GM23338 (cell line): ENCODE measurements around the gene IL9. TPM values are rescaled to one million over a fixed set of nuclear protein-coding genes. Genes with fewer than 3 reads are reported as not detected.
A peak's percentile ranks its signal among the peaks of the same experiment; 100 is the strongest.

Source experiments
- ATAC-seq: fragments of 200-7000 bp; cut with Tn5 transposase; 3 replicates; pipeline ENCODE4 v1.9.1; 2020
- DNase-seq: peaks from one replicate; pipeline ENCODE4 v3.0.0-alpha.2; 2015; ENCODE audit warnings: low spot score
- H2AFZ ChIP-seq: fragments of 200-600 bp; sonication (generic); 2 replicates; pipeline ENCODE4 v1.8.0; 2016; ENCODE audit warnings: antibody characterized with exemption, mild to moderate bottlenecking, moderate library complexity
- H3F3A ChIP-seq: fragments of 200-600 bp; sonication (generic); replicated peaks from 2 replicates; pipeline ENCODE4 v1.8.0; 2017; ENCODE audit warnings: antibody characterized with exemption, mixed run types, low read depth
- H3K27ac ChIP-seq: fragments of 200-600 bp; sonication (generic); 2 replicates; pipeline ENCODE4 v1.6.1; 2016; ENCODE audit warnings: low read depth
- H3K27me3 ChIP-seq: fragments of 200-600 bp; sonication (generic); 2 replicates; pipeline ENCODE4 v1.8.0; 2016; ENCODE audit warnings: mild to moderate bottlenecking, mixed run types, moderate library complexity; ENCODE audit not compliant: insufficient read depth
- H3K36me3 ChIP-seq: fragments of 200-600 bp; sonication (generic); 2 replicates; pipeline ENCODE4 v1.8.0; 2016; ENCODE audit warnings: mild to moderate bottlenecking; ENCODE audit not compliant: insufficient read depth
- H3K4me1 ChIP-seq: fragments of 200-600 bp; sonication (generic); 2 replicates; pipeline ENCODE4 v1.8.0; 2016; ENCODE audit warnings: mild to moderate bottlenecking, moderate library complexity; ENCODE audit not compliant: insufficient read depth
- H3K4me2 ChIP-seq: fragments of 200-600 bp; sonication (generic); 2 replicates; pipeline ENCODE4 v1.7.1; 2017; ENCODE audit warnings: mixed run types
- H3K4me3 ChIP-seq: fragments of 200-600 bp; sonication (generic); 2 replicates; pipeline ENCODE4 v1.6.1; 2016; ENCODE audit warnings: mixed run types
- H3K79me2 ChIP-seq: fragments of 200-600 bp; sonication (generic); replicated peaks from 2 replicates; pipeline ENCODE4 v1.8.0; 2017; ENCODE audit warnings: mild to moderate bottlenecking; ENCODE audit not compliant: insufficient read depth
- H3K9me2 ChIP-seq: fragments of 200-600 bp; sonication (generic); 2 replicates; pipeline ENCODE4 v1.8.0; 2017; ENCODE audit not compliant: insufficient read depth
- H4K20me1 ChIP-seq: fragments of 200-600 bp; sonication (generic); replicated peaks from 2 replicates; pipeline ENCODE4 v1.8.0; 2017; ENCODE audit warnings: mild to moderate bottlenecking; ENCODE audit not compliant: insufficient read depth
- H3K27ac Mint-ChIP-seq: 2 replicates; pipeline ENCODE4 v1.8.0; 2020; ENCODE audit warnings: inconsistent platforms, mild to moderate bottlenecking, moderate library complexity, mixed read lengths
- H3K27me3 Mint-ChIP-seq: 3 replicates; pipeline ENCODE4 v1.8.0; 2022; ENCODE audit warnings: low read depth, mild to moderate bottlenecking, moderate library complexity, mixed read lengths, inconsistent platforms; ENCODE audit not compliant: insufficient read depth, poor library complexity
- H3K36me3 Mint-ChIP-seq: 3 replicates; pipeline ENCODE4 v1.8.0; 2021; ENCODE audit warnings: low read depth, mild to moderate bottlenecking, inconsistent platforms, moderate library complexity, mixed read lengths
- H3K4me1 Mint-ChIP-seq: 3 replicates; pipeline ENCODE4 v1.8.0; 2020; ENCODE audit warnings: mild to moderate bottlenecking, inconsistent platforms, mixed read lengths
- H3K4me3 Mint-ChIP-seq: 3 replicates; pipeline ENCODE4 v1.8.0; 2021; ENCODE audit warnings: moderate library complexity, mild to moderate bottlenecking, inconsistent platforms, mixed read lengths
- H3K9me3 Mint-ChIP-seq: 3 replicates; pipeline ENCODE4 v1.8.0; 2020; ENCODE audit warnings: moderate library complexity, mild to moderate bottlenecking, inconsistent platforms, mixed read lengths
- CREB1 ChIP-seq: fragments of 250-450 bp; sonication (Bioruptor Pico); IDR thresholded peaks from 2 replicates; pipeline ENCODE4 v1.5.0; 2020; ENCODE audit warnings: low read depth, mild to moderate bottlenecking, moderate library complexity
- EZH2 ChIP-seq: fragments of 200-600 bp; sonication (generic); IDR thresholded peaks from one replicate; pipeline ENCODE4 v1.8.0; 2017; ENCODE audit warnings: antibody characterized with exemption, mild to moderate bottlenecking, low read depth; ENCODE audit not compliant: unreplicated experiment
- POLR2AphosphoS5 ChIP-seq: IDR thresholded peaks from 2 replicates; pipeline ENCODE4 v1.6.1; 2016; ENCODE audit warnings: antibody characterized with exemption, low read depth
- ZNF114 ChIP-seq: fragments of 250-450 bp; sonication (Bioruptor Pico); IDR thresholded peaks from 2 replicates; pipeline ENCODE4 v1.5.0; 2020; ENCODE audit warnings: mild to moderate bottlenecking, moderate library complexity
- polyA plus RNA-seq: library from polyadenylated mRNA; unstranded; fragments of >200 nt; fragmentation: Nextera tagmentation; extraction: Ambion mirVana; gene quantifications from 2 replicates; pipeline ENCODE4 v1.2.1, GENCODE V29; 2016
- total RNA-seq: library from RNA; depleted of rRNA; stranded (reverse); fragments of >200 nt; shearing (Covaris generic); gene quantifications from 2 replicates; pipeline ENCODE4 v1.2.3, GENCODE V29; 2014
- TF ChIP-seq, protein P1 (sequence below): IDR thresholded peaks from 2 replicates; pipeline ENCODE4 v1.6.1; 2016; ENCODE audit warnings: antibody characterized with exemption
- TF ChIP-seq, protein P2 (sequence below), 2 experiments: fragments of 200-600 bp in 1 of 2; sonication (generic) in 1 of 2; conservative IDR thresholded peaks; 2 replicates each; pipeline versions ENCODE4 v1.5.1 to v1.6.1; 2016 to 2017; ENCODE audit warnings: antibody characterized with exemption in 2 of 2, low read depth in 2 of 2, mild to moderate bottlenecking in 2 of 2, moderate library complexity in 1 of 2

IL9 gene
- total and polyA plus RNA-seq, 2 experiments from 2014 or later: not detected

DNA sequence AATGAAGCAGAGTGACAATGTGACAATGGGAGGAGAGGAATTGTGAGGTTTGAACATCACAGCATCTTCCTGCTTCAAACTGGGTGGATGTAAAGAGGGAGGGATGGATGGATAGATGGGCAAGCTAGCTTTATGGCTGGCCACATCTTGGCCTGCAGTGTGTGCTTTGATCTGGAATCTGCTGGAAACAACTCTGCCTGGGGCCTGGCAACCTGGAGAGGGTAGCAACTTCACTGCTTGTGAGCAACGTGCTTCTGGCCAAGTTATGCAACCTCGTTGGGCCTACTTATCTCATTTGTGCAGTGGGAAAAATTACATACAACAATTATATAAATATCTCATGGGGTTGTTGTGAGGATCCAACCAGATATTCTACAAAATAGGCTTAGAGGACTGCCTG lies 5.3 kb downstream of the IL9 start:
- H3K27ac ChIP-seq: no peak overlapping the region
- Mint-ChIP-seq H3K27me3 (peaks cover 7% of the 10 kb centered on the region), H3K36me3 (no peaks in the 10 kb centered on the region), H3K4me3 (no peak overlapping the region), H3K4me1 (peaks cover 19% of the 10 kb centered on the region), H3K9me3 (no peaks in the 10 kb centered on the region), H3K27ac (no peak overlapping the region)
- peaks cover 13% of the 10 kb centered on the region; the same call in 1 of the 2 replicates for H3K27me3 ChIP-seq
- TF ChIP-seq, protein P1, sequence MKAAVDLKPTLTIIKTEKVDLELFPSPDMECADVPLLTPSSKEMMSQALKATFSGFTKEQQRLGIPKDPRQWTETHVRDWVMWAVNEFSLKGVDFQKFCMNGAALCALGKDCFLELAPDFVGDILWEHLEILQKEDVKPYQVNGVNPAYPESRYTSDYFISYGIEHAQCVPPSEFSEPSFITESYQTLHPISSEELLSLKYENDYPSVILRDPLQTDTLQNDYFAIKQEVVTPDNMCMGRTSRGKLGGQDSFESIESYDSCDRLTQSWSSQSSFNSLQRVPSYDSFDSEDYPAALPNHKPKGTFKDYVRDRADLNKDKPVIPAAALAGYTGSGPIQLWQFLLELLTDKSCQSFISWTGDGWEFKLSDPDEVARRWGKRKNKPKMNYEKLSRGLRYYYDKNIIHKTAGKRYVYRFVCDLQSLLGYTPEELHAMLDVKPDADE: no peak
- H3K4me1 ChIP-seq: 0 out of 2 replicates have a peak, but pooled peaks cover 4% of the 10 kb centered on the region
- no peaks in the 10 kb centered on the region for H3K79me2 ChIP-seq
- ATAC-seq (no peak), DNase-seq (no peak)
- no peaks in the 10 kb centered on the region for H4K20me1 ChIP-seq
- H3K4me2 ChIP-seq: no peak overlapping the region
- no peaks in the 10 kb centered on the region for H3F3A ChIP-seq
- H2AFZ ChIP-seq: no peak overlapping the region
- H3K9me2 ChIP-seq: no peaks in the 10 kb centered on the region
- H3K36me3 ChIP-seq: no peaks in the 10 kb centered on the region
- no peak overlapping the region for H3K4me3 ChIP-seq

DNA sequence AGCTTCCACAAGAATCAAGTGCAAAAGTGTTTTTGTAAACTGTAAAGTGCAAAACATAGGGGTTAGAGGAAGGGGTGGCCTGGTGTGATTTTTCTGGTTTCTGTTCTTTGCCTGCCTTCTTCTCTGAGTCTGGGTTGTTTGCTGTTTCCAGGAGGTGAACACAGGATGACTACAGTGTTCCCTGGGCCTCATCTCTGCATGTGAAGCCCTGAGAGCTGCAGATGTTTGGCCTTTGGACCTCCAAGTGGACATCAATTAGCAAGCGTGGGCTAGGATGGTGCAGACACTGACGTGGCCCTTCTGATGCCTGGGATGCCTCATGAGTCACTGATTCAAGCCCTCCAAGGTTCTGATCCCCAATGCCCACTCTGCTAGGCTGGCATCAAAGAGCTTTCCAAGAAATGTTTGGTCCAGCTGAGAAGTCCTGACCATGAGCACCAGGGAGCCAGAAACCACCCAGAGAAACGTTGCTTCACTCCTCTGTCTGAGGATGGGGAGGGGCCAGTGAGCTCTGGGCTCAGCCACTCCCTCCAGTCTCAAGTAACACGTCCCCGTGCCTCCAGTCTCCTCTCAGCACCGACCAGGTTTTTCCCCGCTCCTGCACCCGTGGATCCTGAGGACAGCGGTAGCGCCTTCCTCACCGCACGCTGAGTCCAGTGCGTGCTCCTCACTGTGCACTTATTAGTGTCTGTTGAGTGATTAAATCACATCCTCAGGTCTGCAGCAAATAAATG lies 7.6 kb downstream of the IL9 start:
- peak overlapping the region; percentile 85 for H2AFZ ChIP-seq
- peak overlapping the region; percentile 60; the same call in 1 of the 3 replicates for H3K4me3 Mint-ChIP-seq
- peak; percentile 85 for ATAC-seq

DNA sequence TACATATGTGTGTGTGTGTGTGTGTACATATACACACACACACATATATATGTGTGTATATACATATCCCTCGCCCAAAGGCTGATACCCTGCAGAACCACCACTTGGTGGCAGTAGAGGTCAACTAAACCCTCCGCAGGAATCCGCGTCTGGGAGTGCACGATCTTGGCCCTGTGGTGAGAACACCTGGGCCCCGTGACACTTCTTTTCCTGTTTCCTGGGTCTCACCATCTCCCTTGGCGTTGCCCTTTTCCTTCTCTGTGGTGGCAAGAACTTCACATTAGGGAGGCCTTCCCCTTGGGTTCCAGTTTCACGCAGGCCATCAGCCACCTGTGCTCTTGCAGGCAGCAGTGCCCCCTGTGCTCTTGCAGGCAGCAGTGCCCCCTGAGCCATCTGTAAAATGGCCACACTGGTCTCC lies 8.2 kb downstream of the IL9 start:
- Histone ChIP-seq H3K36me3 (no peaks in the 10 kb centered on the region), H3K4me2 (peak overlapping the region; percentile 30; the same call in 1 of the 2 replicates), H4K20me1 (no peaks in the 10 kb centered on the region), H3K4me3 (peak overlapping the region; percentile 32; the same call in 1 of the 2 replicates), H3K27ac (no peak overlapping the region), H3K79me2 (no peaks in the 10 kb centered on the region), H3K9me2 (no peaks in the 10 kb centered on the region), H2AFZ (peak overlapping the region; percentile 85), H3K4me1 (0 out of 2 replicates have a peak, but pooled peaks cover 4% of the 10 kb centered on the region), H3F3A (no peaks in the 10 kb centered on the region), H3K27me3 (peaks cover 13% of the 10 kb centered on the region; the same call in 1 of the 2 replicates)
- peaks cover 8% of the 10 kb centered on the region for H3K27me3 Mint-ChIP-seq
- ATAC-seq: peak; percentile 85
- DNase-seq: peak; percentile 89
- no peak overlapping the region for H3K27ac Mint-ChIP-seq
- H3K4me3 Mint-ChIP-seq: peak overlapping the region; percentile 60
- no peak for TF ChIP-seq ZNF114 (CRISPR knock-in tag)
- TF ChIP-seq POLR2AphosphoS5: no peak
- TF ChIP-seq, protein P2, sequence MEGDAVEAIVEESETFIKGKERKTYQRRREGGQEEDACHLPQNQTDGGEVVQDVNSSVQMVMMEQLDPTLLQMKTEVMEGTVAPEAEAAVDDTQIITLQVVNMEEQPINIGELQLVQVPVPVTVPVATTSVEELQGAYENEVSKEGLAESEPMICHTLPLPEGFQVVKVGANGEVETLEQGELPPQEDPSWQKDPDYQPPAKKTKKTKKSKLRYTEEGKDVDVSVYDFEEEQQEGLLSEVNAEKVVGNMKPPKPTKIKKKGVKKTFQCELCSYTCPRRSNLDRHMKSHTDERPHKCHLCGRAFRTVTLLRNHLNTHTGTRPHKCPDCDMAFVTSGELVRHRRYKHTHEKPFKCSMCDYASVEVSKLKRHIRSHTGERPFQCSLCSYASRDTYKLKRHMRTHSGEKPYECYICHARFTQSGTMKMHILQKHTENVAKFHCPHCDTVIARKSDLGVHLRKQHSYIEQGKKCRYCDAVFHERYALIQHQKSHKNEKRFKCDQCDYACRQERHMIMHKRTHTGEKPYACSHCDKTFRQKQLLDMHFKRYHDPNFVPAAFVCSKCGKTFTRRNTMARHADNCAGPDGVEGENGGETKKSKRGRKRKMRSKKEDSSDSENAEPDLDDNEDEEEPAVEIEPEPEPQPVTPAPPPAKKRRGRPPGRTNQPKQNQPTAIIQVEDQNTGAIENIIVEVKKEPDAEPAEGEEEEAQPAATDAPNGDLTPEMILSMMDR (conservative IDR thresholded peaks at IDR 0.05; ENCODE audit: low read depth in 2 of 2): peak; percentile 86 to 88
- H3K36me3 Mint-ChIP-seq: no peaks in the 10 kb centered on the region
- peaks cover 19% of the 10 kb centered on the region for H3K4me1 Mint-ChIP-seq
- no peaks in the 10 kb centered on the region for H3K9me3 Mint-ChIP-seq

More for the DNA sequence above, 7.6 kb downstream of the IL9 start:
- Mint-ChIP-seq H3K4me1 (peaks cover 19% of the 10 kb centered on the region), H3K36me3 (no peaks in the 10 kb centered on the region), H3K27me3 (peaks cover 8% of the 10 kb centered on the region), H3K27ac (no peak overlapping the region), H3K9me3 (no peaks in the 10 kb centered on the region)
- peaks cover 13% of the 10 kb centered on the region; the same call in 1 of the 2 replicates for H3K27me3 ChIP-seq
- H3K4me1 ChIP-seq: 0 out of 2 replicates have a peak, but pooled peaks cover 4% of the 10 kb centered on the region
- no peaks in the 10 kb centered on the region for H3K9me2 ChIP-seq
- H3K36me3 ChIP-seq: no peaks in the 10 kb centered on the region
- peak; percentile 71 for DNase-seq
- H4K20me1 ChIP-seq: no peaks in the 10 kb centered on the region
- no peaks in the 10 kb centered on the region for H3K79me2 ChIP-seq
- H3K4me2 ChIP-seq: peak overlapping the region; percentile 30
- H3K27ac ChIP-seq: no peak overlapping the region
- TF ChIP-seq EZH2: no peak
- no peak for TF ChIP-seq CREB1 (CRISPR knock-in tag)
- no peak for TF ChIP-seq POLR2AphosphoS5
- TF ChIP-seq, protein P2 (conservative IDR thresholded peaks at IDR 0.05; ENCODE audit: low read depth in 2 of 2): no peak
- H3K4me3 ChIP-seq: peak overlapping the region; percentile 32; the same call in 1 of the 2 replicates
- no peaks in the 10 kb centered on the region for H3F3A ChIP-seq
